GM15510 (cell line): ENCODE data around the gene TUBA1B.
A peak's percentile ranks its signal among the peaks of the same experiment; 100 is the strongest.

Experiments
- POLR2A ChIP-seq: IDR thresholded peaks from 3 replicates; pipeline ENCODE4 v1.6.1; 2011; ENCODE audit warnings: borderline replicate concordance; ENCODE audit not compliant: insufficient read length; ENCODE audit errors: extremely low read depth

Gene TUBA1B

DNA sequence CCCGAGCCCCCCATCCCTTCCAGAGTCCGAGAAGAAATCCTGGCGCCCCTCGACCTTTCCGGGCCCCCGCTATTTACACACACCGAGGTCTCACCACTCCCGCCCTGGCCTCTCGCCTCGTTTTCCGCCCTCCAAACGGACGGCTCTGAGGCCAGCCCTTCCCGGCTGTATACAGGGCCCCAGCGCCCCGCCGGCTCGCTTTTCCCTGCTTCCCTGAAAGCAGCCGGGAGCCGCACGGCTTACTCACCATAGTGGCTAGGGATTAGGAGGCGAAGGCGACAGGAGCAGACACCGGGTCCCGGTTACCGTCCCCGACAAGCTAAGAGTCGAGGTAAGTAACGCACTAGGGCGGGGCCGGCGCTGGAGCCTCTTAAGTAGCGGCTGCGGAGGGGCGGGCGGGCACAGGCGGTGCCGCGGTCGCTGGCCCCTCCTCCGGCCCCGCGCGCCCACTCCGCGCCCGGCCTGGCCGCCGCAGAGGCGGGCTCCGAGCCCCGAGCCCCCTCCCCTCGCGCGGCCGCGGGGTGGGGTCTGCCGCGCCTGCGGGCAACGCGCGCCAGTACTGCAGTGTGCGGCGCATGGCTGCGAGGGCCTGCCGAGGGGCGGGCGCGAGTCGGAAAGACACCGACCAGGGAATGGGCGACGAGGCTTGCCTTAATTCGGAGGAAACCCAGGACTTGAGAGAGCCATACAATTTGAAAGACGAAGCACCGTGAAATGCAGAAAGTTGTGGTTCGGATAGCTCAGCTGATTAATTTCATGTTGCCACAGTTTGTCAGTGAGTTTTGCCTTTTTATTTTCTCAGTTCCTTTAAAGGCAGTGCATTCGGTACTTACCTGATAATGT, at the start of gene TUBA1B:
TUBA1B (minus strand) TSS at position 345 of the 843 bp plus-strand sequence; CDS start at position 250, 95 bp downstream.
- TF ChIP-seq POLR2A: peak; percentile 100

- TF ChIP-seq POLR2A: no peak
Observed at GRCh38 chr12:49174218-49174617, 43.0 kb upstream of the TUBA1B start.

- no peak for TF ChIP-seq POLR2A
Observed at GRCh38 chr12:49170924-49171323, 39.7 kb upstream of the TUBA1B start.

DNA sequence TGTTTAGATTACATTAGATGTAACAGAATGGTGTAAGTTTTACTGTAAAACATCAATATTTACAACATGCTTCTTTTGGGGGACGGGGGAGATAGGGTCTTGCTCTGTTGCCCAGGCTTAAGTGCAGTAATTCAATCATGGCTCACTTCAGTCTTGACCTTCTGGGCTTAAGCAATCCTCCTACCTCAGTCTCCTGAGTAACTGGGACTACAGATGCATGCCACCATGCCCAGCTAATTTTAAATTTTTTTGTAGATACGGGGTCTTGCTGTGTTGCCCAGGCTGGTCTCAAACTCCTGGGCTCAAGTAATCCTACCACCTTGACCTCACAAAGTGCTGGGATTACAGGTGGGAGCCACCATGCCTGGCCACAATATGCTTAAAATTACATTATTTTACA, 33.9 kb upstream of the TUBA1B start:
- no peak for TF ChIP-seq POLR2A

DNA sequence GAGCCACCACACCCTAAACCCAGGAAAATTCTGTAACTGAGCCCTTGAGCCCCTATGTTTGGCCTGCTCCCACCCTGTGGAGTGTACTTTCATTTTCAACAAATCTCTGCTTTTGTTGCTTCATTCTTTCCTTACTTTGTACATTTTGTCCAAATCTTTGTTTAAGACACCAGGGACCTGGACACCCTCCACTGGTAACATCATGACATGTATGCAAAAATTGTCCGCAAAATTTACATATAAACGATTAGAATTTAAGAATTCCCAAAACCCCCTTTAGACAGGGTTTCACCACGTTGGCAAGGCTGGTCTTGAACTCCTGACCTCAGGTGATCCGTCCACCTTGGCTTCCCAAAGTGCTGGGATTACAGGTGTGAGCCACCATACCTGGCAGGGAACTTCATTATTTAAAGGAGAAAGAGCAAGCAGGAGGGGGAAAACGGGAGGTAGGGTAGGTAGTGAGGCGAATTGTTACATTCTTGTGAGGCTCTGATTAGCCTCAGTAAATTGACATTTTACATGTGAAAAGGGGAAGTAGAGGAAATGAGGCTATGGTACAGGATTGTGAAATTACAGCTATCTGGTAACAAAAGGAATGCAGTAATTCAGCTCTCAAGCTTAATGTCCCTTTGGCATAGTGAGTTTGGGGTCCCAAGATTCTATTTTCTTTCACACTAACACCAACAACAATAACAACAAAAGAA, 30.0 kb upstream of the TUBA1B start:
- no peak for TF ChIP-seq POLR2A

DNA sequence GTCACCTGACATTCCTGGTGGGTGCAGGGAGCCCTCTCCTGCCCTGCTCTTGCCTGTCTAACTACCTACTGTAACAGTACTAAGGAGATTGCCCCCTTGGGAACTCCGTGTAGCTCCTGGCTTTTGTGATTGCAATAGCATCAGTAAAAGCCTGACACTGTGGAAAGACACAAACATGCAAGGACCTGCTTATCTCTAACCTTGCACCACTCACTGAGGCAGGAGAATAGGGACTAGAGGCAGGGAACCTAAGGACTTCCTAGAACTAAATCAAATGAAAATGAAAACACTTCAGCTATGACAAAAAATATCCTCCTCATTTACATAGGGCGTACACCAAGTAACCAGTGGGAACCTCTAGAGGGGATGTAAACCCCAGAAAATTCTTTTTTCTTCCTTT, 29.2 kb upstream of the TUBA1B start:
- TF ChIP-seq POLR2A: no peak

- no peak for TF ChIP-seq POLR2A
Observed at GRCh38 chr12:49154221-49154620, 23.0 kb upstream of the TUBA1B start.

- TF ChIP-seq POLR2A: no peak
Observed at GRCh38 chr12:49147384-49147783, 16.2 kb upstream of the TUBA1B start.

DNA sequence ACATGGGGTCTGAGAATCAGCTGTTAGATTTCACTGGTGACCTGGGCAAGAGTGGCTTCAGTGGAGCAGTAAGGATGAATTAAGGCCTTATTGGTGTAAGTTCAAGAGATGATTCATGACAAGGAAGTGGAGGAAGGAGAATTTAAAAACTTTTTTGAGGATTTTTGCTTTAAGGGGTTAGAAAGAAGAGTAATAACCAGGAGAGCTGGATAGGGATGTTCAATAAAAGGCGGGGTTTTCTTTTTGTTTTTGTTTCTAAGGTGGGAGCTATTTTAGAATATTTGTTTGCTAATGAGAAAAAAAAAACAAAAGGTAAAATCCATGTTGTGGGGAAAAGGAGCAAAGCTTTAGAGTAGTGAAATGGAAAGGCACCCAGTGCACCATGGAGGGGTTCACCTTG, 15.2 kb upstream of the TUBA1B start:
- no peak for TF ChIP-seq POLR2A

DNA sequence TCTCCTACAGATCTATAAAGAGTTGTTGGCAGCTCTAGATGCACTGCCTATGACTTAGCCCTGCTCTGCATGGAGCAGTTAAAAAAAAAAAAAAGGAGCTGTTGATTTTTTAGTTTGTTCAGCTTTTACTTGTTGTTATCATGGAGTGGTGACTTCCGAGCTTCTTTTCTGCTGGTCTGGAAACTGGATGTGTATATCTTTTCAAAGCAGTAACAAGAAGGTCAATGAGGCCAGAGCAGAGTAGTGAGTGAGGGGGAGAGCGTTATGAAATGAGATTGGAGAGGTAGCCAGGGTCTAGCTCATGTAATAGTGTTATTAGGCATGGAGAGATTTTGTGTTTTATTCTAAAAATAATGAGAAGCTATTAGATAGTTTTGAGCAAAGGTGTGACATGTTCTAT, 13.2 kb upstream of the TUBA1B start:
- TF ChIP-seq POLR2A: no peak

DNA sequence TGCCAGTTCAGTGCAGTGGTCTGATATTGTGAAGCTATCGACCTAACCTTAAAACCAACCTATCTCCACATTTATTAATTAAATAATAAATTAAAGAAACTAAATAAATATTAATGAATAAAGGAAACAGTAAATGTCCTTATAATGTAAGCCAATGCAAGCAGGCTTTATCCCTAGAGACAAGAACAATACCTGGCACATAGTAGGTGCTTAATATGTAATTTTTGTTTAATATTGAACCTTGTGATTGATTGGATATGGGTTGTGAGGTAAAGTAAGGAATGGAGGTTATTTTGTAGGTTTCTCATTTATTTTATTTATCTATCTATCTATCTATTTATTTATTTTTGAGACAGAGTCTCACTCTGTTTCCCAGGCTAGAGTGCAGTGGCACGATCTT, 7.8 kb upstream of the TUBA1B start:
- TF ChIP-seq POLR2A: no peak

DNA sequence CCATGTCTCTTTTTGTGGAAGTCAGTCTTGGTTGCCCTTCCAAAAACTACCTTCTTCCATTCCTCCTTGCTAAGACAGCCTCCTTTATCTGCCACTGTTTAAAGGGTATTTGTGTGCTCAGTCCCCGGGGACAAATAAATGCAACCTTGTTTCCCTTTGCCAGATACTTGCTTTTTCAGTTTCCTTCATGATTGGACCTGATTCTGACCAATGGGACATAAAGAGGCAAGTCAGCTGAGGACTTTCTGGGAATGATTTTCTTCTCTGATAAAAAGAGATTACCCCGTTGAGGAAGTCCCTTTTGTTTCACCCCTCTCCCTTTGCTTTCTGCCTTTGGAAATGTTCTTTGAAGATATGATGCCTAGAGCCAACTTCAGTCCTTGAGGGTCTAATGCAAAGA, 7.4 kb upstream of the TUBA1B start:
- TF ChIP-seq POLR2A: no peak

DNA sequence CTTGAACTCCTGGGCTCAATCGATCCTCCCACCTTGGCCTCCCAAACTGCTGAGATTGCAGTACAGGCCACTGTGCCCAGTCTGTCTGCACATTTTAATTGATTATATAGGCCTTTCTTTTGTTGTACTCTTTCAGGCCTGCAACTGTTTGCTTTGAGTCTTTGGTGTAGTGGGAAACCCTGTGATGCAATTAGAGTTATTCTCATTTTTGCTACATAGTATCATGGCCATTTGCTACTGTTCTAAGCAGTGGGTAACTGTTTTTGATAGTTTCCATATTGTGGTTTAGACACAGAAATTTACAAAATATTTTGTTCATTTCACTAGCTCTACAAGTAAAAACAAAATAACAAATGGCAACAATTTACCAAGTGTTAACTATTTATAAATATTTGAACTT, 6.3 kb upstream of the TUBA1B start:
- no peak for TF ChIP-seq POLR2A

DNA sequence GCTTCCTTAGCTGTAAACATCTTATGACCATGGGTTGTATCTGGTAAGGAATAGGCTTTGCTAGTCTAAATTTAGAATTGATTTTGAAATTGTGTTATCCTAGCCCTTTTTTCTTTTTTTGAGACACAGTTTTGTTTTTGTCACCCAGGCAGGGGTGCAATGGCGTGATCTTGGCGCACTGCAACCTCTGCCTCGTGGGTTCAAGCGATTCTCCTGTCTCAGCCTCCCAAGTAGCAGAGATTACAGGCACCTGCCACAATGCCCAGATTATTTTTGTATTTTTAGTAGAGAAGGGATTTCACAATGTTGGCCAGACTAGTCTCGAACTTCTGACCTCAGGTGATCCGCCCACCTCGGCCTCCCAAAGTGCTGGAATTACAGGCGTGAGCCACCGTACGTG, 2.4 kb upstream of the TUBA1B start:
- no peak for TF ChIP-seq POLR2A

- no peak for TF ChIP-seq POLR2A
Observed at GRCh38 chr12:49133014-49133413, 1.8 kb upstream of the TUBA1B start.
